HEK293 (cell line): Measurements from ENCODE around the gene TGIF1.

Experiments
- FEZF1 ChIP-seq: fragments of 450-650 bp; formaldehyde crosslinking; IDR thresholded peaks from 2 replicates; pipeline ENCODE4 v1.5.1; 2016; ENCODE audit warnings: missing biosample characterization, missing genetic modification characterization
- GLI4 ChIP-seq: fragments of 450-650 bp; formaldehyde crosslinking; IDR thresholded peaks from 2 replicates; pipeline ENCODE4 v1.5.1; 2016; ENCODE audit warnings: missing biosample characterization, missing genetic modification characterization
- GLIS2 ChIP-seq: fragments of 450-650 bp; formaldehyde crosslinking; IDR thresholded peaks from 2 replicates; pipeline ENCODE4 v1.5.1; 2016; ENCODE audit warnings: missing biosample characterization, missing genetic modification characterization
- INSM2 ChIP-seq: fragments of 450-650 bp; formaldehyde crosslinking; IDR thresholded peaks from 2 replicates; pipeline ENCODE4 v1.5.1; 2016; ENCODE audit warnings: missing biosample characterization, missing genetic modification characterization
- OVOL3 ChIP-seq: fragments of 450-650 bp; formaldehyde crosslinking; IDR thresholded peaks from 2 replicates; pipeline ENCODE4 v1.5.1; 2016; ENCODE audit warnings: missing biosample characterization, missing genetic modification characterization
- PATZ1 ChIP-seq: fragments of 450-650 bp; formaldehyde crosslinking; IDR thresholded peaks from 2 replicates; pipeline ENCODE4 v1.5.1; 2016; ENCODE audit warnings: missing biosample characterization, missing genetic modification characterization
- PBX3 ChIP-seq: sonication (generic); formaldehyde crosslinking; IDR thresholded peaks from 2 replicates; pipeline ENCODE4 v1.8.1; 2022; ENCODE audit warnings: mild to moderate bottlenecking, moderate library complexity, missing genetic modification reagents
- REST ChIP-seq: fragments of 450-650 bp; formaldehyde crosslinking; IDR thresholded peaks from 2 replicates; pipeline ENCODE4 v1.5.1; 2016; ENCODE audit warnings: missing biosample characterization, missing genetic modification characterization
- YY1 ChIP-seq: fragments of 450-650 bp; formaldehyde crosslinking; IDR thresholded peaks from 2 replicates; pipeline ENCODE4 v1.5.1; 2018; ENCODE audit warnings: missing biosample characterization, missing genetic modification characterization
- ZBTB20 ChIP-seq: fragments of 450-650 bp; formaldehyde crosslinking; IDR thresholded peaks from 2 replicates; pipeline ENCODE4 v1.5.1; 2016; ENCODE audit warnings: missing biosample characterization, missing genetic modification characterization
- ZBTB8A ChIP-seq: fragments of 450-650 bp; formaldehyde crosslinking; IDR thresholded peaks from 2 replicates; pipeline ENCODE4 v1.5.1; 2016; ENCODE audit warnings: missing biosample characterization, missing genetic modification characterization
- ZFP41 ChIP-seq: fragments of 450-650 bp; formaldehyde crosslinking; IDR thresholded peaks from 2 replicates; pipeline ENCODE4 v1.5.1; 2016; ENCODE audit warnings: missing biosample characterization, missing genetic modification characterization, borderline replicate concordance
- ZNF202 ChIP-seq: fragments of 450-650 bp; formaldehyde crosslinking; IDR thresholded peaks from 2 replicates; pipeline ENCODE4 v1.5.1; 2016; ENCODE audit warnings: missing biosample characterization, missing genetic modification characterization, borderline replicate concordance
- ZNF26 ChIP-seq: fragments of 450-650 bp; formaldehyde crosslinking; IDR thresholded peaks from 2 replicates; pipeline ENCODE4 v1.5.1; 2016; ENCODE audit warnings: missing biosample characterization, missing genetic modification characterization
- ZNF266 ChIP-seq: fragments of 450-650 bp; formaldehyde crosslinking; IDR thresholded peaks from 2 replicates; pipeline ENCODE4 v1.5.1; 2016; ENCODE audit warnings: missing biosample characterization, missing genetic modification characterization, low read depth
- ZNF302 ChIP-seq: fragments of 450-650 bp; formaldehyde crosslinking; IDR thresholded peaks from 2 replicates; pipeline ENCODE4 v1.5.1; 2016; ENCODE audit warnings: missing biosample characterization, missing genetic modification characterization, low read depth
- ZNF324 ChIP-seq: fragments of 450-650 bp; formaldehyde crosslinking; IDR thresholded peaks from 2 replicates; pipeline ENCODE4 v1.5.1; 2016; ENCODE audit warnings: missing biosample characterization, missing genetic modification characterization
- ZNF335 ChIP-seq: fragments of 450-650 bp; formaldehyde crosslinking; conservative IDR thresholded peaks from 2 replicates; pipeline ENCODE4 v1.5.1; 2016; ENCODE audit warnings: missing biosample characterization, missing genetic modification characterization
- ZNF354C ChIP-seq: fragments of 450-650 bp; formaldehyde crosslinking; IDR thresholded peaks from 2 replicates; pipeline ENCODE4 v1.5.1; 2016; ENCODE audit warnings: missing biosample characterization, missing genetic modification characterization, low read depth, borderline replicate concordance
- ZNF404 ChIP-seq: fragments of 450-650 bp; formaldehyde crosslinking; IDR thresholded peaks from 2 replicates; pipeline ENCODE4 v1.5.1; 2017; ENCODE audit warnings: missing biosample characterization, missing genetic modification characterization
- ZNF416 ChIP-seq: fragments of 450-650 bp; formaldehyde crosslinking; IDR thresholded peaks from 2 replicates; pipeline ENCODE4 v1.5.1; 2016; ENCODE audit warnings: missing biosample characterization, missing genetic modification characterization
- ZNF423 ChIP-seq: fragments of 450-650 bp; formaldehyde crosslinking; IDR thresholded peaks from 2 replicates; pipeline ENCODE4 v1.5.1; 2016; ENCODE audit warnings: missing biosample characterization, missing genetic modification characterization
- ZNF48 ChIP-seq: fragments of 450-650 bp; formaldehyde crosslinking; IDR thresholded peaks from 2 replicates; pipeline ENCODE4 v1.5.1; 2016; ENCODE audit warnings: missing biosample characterization, missing genetic modification characterization
- ZNF580 ChIP-seq: fragments of 450-650 bp; formaldehyde crosslinking; IDR thresholded peaks from 2 replicates; pipeline ENCODE4 v1.5.1; 2016; ENCODE audit warnings: missing biosample characterization, missing genetic modification characterization
- ZNF610 ChIP-seq: fragments of 450-650 bp; formaldehyde crosslinking; IDR thresholded peaks from 2 replicates; pipeline ENCODE4 v1.5.1; 2016; ENCODE audit warnings: missing biosample characterization, missing genetic modification characterization, borderline replicate concordance
- ZNF660 ChIP-seq: fragments of 450-650 bp; IDR thresholded peaks from 2 replicates; pipeline ENCODE4 v1.5.1; 2018; ENCODE audit warnings: missing biosample characterization, mild to moderate bottlenecking, missing genetic modification characterization
- ZNF777 ChIP-seq: fragments of 450-650 bp; formaldehyde crosslinking; IDR thresholded peaks from 2 replicates; pipeline ENCODE4 v1.5.1; 2017; ENCODE audit warnings: missing biosample characterization, missing genetic modification characterization, borderline replicate concordance
- ZNF791 ChIP-seq: fragments of 450-650 bp; formaldehyde crosslinking; IDR thresholded peaks from 2 replicates; pipeline ENCODE4 v1.5.1; 2016; ENCODE audit warnings: missing biosample characterization, missing genetic modification characterization
- ZNF837 ChIP-seq: fragments of 450-650 bp; formaldehyde crosslinking; IDR thresholded peaks from 2 replicates; pipeline ENCODE4 v1.5.1; 2016; ENCODE audit warnings: missing biosample characterization, missing genetic modification characterization
- ZSCAN16 ChIP-seq: fragments of 450-650 bp; formaldehyde crosslinking; IDR thresholded peaks from 2 replicates; pipeline ENCODE4 v1.5.1; 2016; ENCODE audit warnings: missing biosample characterization, missing genetic modification characterization

Gene TGIF1

GRCh38 chr18:3450012-3450798 lies at the start of gene TGIF1 (continued):
- TF ChIP-seq ZNF48, result no peak
- TF ChIP-seq ZNF404 (tag by site-specific recombination), result no peak
- TF ChIP-seq PATZ1 (tag by site-specific recombination), result peak; percentile 72
- no peak for TF ChIP-seq ZNF660
- no peak for TF ChIP-seq OVOL3
- peak; percentile 9; the same call in 1 of the 2 replicates for TF ChIP-seq ZBTB20 (tag by site-specific recombination)
- TF ChIP-seq ZNF202 (tag by site-specific recombination), result no peak
- TF ChIP-seq ZNF423 (tag by site-specific recombination), result no peak
- TF ChIP-seq GLI4 (tag by site-specific recombination), result no peak
- no peak for TF ChIP-seq YY1
- TF ChIP-seq ZNF354C (tag by site-specific recombination), result no peak
- no peak for TF ChIP-seq ZNF580 (tag by site-specific recombination)
- TF ChIP-seq INSM2 (tag by site-specific recombination), result no peak
- no peak for TF ChIP-seq ZFP41 (tag by site-specific recombination)
- TF ChIP-seq REST, result no peak
- TF ChIP-seq ZSCAN16 (tag by site-specific recombination), result no peak
- TF ChIP-seq GLIS2 (tag by site-specific recombination), result peak; percentile 47
- no peak for TF ChIP-seq ZNF791
- TF ChIP-seq ZNF610, result no peak
- no peak for TF ChIP-seq ZNF837 (tag by site-specific recombination)
- no peak for TF ChIP-seq ZNF26
- peak; percentile 69 for TF ChIP-seq ZNF335
- TF ChIP-seq ZNF324 (tag by site-specific recombination), result no peak
- TF ChIP-seq FEZF1 (tag by site-specific recombination), result no peak
- TF ChIP-seq PBX3 (CRISPR knock-in tag), result 0 out of 2 replicates have a peak, but pooled peaks have one; percentile 18
- no peak for TF ChIP-seq ZNF302
- TF ChIP-seq ZNF777 (tag by site-specific recombination), result no peak
- TF ChIP-seq ZBTB8A (tag by site-specific recombination), result peak; percentile 59
- no peak for TF ChIP-seq ZNF266
- no peak for TF ChIP-seq ZNF416 (tag by site-specific recombination)
